Measurements from ENCODE around the gene ZNF618.

GRCh38 chr9:113985968-113986585 lies 110.0 kb downstream of the ZNF618 start:
- no peak for TF ChIP-seq CTCF (IDR thresholded peaks at IDR 0.05)
- no peak for TF ChIP-seq NR3C1 (CRISPR knock-in tag; conservative IDR thresholded peaks at IDR 0.05; ENCODE audit: low read depth)
- no peak for TF ChIP-seq E2F1 (CRISPR knock-in tag; IDR thresholded peaks at IDR 0.05)
- TF ChIP-seq PRDM15 (CRISPR knock-in tag; IDR thresholded peaks at IDR 0.05): no peak
- no peak for TF ChIP-seq AFF4 (CRISPR knock-in tag; IDR thresholded peaks at IDR 0.05; ENCODE audit: borderline replicate concordance)
- TF ChIP-seq MAX (CRISPR knock-in tag; IDR thresholded peaks at IDR 0.05): no peak
- no peak for TF ChIP-seq CBFB (CRISPR knock-in tag; IDR thresholded peaks at IDR 0.05; ENCODE audit: low read depth)
- no peak for TF ChIP-seq NFYB (CRISPR knock-in tag; conservative IDR thresholded peaks at IDR 0.05; ENCODE audit: low read depth)
- no peak for TF ChIP-seq MXD4 (CRISPR knock-in tag; IDR thresholded peaks at IDR 0.05; ENCODE audit: borderline replicate concordance)
- no peak for TF ChIP-seq ZNF232 (CRISPR knock-in tag; IDR thresholded peaks at IDR 0.05)
- TF ChIP-seq E2F4 (CRISPR knock-in tag; IDR thresholded peaks at IDR 0.05; ENCODE audit: borderline replicate concordance, low read depth): no peak
- TF ChIP-seq AR (CRISPR knock-in tag; IDR thresholded peaks at IDR 0.05): no peak
- TF ChIP-seq RELA (CRISPR knock-in tag; IDR thresholded peaks at IDR 0.05; ENCODE audit: borderline replicate concordance): no peak
